Measurements from ENCODE around the gene GBA2. TPM values are rescaled to one million over a fixed set of nuclear protein-coding genes. Genes with fewer than 3 reads are reported as not detected.

GBA2 gene
- total and polyA plus RNA-seq, 2 donors (not counting 3 experiments of a cell fraction or from before 2014, with no cell fraction given): 110 to 158 TPM

DNA sequence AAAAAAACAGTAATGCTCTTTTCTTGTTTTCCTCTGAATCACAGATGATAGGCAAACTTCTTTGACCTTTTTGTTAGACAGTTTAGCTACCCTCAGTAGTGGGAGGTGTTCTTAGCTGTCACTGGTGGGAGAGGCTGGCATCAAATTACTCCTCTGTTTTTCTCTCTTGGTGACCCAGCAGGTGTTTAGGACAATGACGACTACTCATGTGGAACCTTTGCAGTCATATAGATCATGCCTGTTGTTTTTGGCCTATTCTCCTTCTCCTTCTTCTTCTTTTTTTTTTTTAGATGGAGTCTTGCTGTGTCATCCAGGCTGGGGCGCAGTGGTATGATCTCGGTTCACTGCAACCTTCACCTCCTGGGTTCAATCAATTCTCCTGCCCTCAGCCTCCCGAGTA lies 27.0 kb upstream of the GBA2 start:
- Histone ChIP-seq H3K9me3 (replicated peaks; ENCODE audit: control insufficient read depth, insufficient read depth, low read length) (no peaks in the 10 kb centered on the region), H3K27ac (ENCODE audit: insufficient read depth, low read depth, low read length) (no peak overlapping the region), H3K27me3 (ENCODE audit: control insufficient read depth in 2 of 2, insufficient read depth in 2 of 2, low read length in 2 of 2) (no peaks in the 10 kb centered on the region), H3K9me1 (replicated peaks; ENCODE audit: control insufficient read depth, extremely low read depth, insufficient read depth, low read length) (no peaks in the 10 kb centered on the region), H3K79me2 (ENCODE audit: control insufficient read depth, insufficient read depth, low read length) (no peaks in the 10 kb centered on the region), H3K4me3 (replicated peaks in 1 of 3; ENCODE audit: insufficient read depth in 1 of 3, low read depth in 1 of 3, low read length in 3 of 3) (no peak overlapping the region), H3K36me3 (ENCODE audit: control insufficient read depth in 2 of 2, extremely low read depth in 1 of 2, insufficient read depth in 2 of 2, low read length in 2 of 2) (no peaks in the 10 kb centered on the region), H3K4me2 (ENCODE audit: insufficient read depth, low read length) (no peak overlapping the region), H3K9ac (replicated peaks; ENCODE audit: extremely low read depth, insufficient read depth, low read length) (no peak overlapping the region), H4K20me1 (replicated peaks; ENCODE audit: control insufficient read depth, extremely low read depth, insufficient read depth, low read length) (no peaks in the 10 kb centered on the region), H2AFZ (ENCODE audit: low read depth, low read length) (peak overlapping the region; percentile 62), H3K4me1 (ENCODE audit: control insufficient read depth, extremely low read depth, insufficient read depth, low read length) (peaks cover 26% of the 10 kb centered on the region)
- dilution Hi-C loops (cut with MboI; ENCODE audit: extremely low pct_ligation_motif_present, low sequenced_read_pairs): no loop called here
- ChIA-PET POLR2A (interaction anchor here (0.9 to 1.1 kb wide), 3 partner anchors 15 to 29 kb away, joined by 3 to 8 read pairs (median 3); no protein-coding TSS in a partner anchor), CTCF (interaction anchor here (0.8 to 3.5 kb wide), 14 partner anchors 13 to 135 kb away, joined by 3 to 25 read pairs (median 7); partner anchors contain the start of gene MSMP)
- DNase-seq (ENCODE audit: low read depth, low spot score) (no peak), FAIRE-seq (peak; percentile 18)
- intact Hi-C loops (cut with micrococcal nuclease): no loop called here
- TF ChIP-seq MYC (IDR thresholded peaks at IDR 0.05; ENCODE audit: low read depth, low read length) (no peak), EZH2 (IDR thresholded peaks at IDR 0.05; ENCODE audit: borderline replicate concordance, low read depth, low read length, severe bottlenecking) (no peak), GATA2 (IDR thresholded peaks at IDR 0.05; ENCODE audit: insufficient read depth, insufficient read length, low read depth, low read length) (no peak), FOS (IDR thresholded peaks at IDR 0.05; ENCODE audit: borderline replicate concordance, insufficient read depth, low read length) (no peak), POLR2AphosphoS5 (IDR thresholded peaks at IDR 0.05; ENCODE audit: insufficient read depth, low read depth, low read length) (no peak), POLR2A (IDR thresholded peaks at IDR 0.05; ENCODE audit: low read depth, low read length) (no peak), JUN (IDR thresholded peaks at IDR 0.05; ENCODE audit: borderline replicate concordance, insufficient read depth, insufficient read length, low read depth) (no peak)
- TF ChIP-seq, protein P1, sequence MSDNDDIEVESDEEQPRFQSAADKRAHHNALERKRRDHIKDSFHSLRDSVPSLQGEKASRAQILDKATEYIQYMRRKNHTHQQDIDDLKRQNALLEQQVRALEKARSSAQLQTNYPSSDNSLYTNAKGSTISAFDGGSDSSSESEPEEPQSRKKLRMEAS (IDR thresholded peaks at IDR 0.05; ENCODE audit: insufficient read depth, insufficient read length): no peak
- TF ChIP-seq, protein P2, sequence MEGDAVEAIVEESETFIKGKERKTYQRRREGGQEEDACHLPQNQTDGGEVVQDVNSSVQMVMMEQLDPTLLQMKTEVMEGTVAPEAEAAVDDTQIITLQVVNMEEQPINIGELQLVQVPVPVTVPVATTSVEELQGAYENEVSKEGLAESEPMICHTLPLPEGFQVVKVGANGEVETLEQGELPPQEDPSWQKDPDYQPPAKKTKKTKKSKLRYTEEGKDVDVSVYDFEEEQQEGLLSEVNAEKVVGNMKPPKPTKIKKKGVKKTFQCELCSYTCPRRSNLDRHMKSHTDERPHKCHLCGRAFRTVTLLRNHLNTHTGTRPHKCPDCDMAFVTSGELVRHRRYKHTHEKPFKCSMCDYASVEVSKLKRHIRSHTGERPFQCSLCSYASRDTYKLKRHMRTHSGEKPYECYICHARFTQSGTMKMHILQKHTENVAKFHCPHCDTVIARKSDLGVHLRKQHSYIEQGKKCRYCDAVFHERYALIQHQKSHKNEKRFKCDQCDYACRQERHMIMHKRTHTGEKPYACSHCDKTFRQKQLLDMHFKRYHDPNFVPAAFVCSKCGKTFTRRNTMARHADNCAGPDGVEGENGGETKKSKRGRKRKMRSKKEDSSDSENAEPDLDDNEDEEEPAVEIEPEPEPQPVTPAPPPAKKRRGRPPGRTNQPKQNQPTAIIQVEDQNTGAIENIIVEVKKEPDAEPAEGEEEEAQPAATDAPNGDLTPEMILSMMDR (IDR thresholded peaks at IDR 0.05; ENCODE audit: extremely low read depth in 1 of 2, insufficient read depth in 1 of 2, low read depth in 1 of 2, low read length in 2 of 2): no peak
- BruUV-seq (replicated peaks): no TSS peak
